Loucy (cell line): ENCODE data around the gene C16orf74.

Experiments used
- CTCF ChIP-seq: fragments of 200-600 bp; sonication (generic); conservative IDR thresholded peaks from 2 replicates; pipeline ENCODE4 v1.5.1; 2014; ENCODE audit warnings: mild to moderate bottlenecking, antibody characterized with exemption, low read length
- EZH2phosphoT487 ChIP-seq: fragments of 200-600 bp; IDR thresholded peaks from 2 replicates; pipeline ENCODE4 v1.6.1; 2018; ENCODE audit warnings: antibody characterized with exemption, mild to moderate bottlenecking, moderate library complexity, borderline replicate concordance

GRCh38 chr16:85768199-85768598 lies 17.3 kb upstream of the C16orf74 start:
- TF ChIP-seq CTCF (no peak), EZH2phosphoT487 (no peak)
